B cell (primary cell): Measurements from ENCODE around the gene CEP112.

Experiments
- EZH2 ChIP-seq: IDR thresholded peaks from 2 replicates; pipeline ENCODE4 v1.6.1; 2012; ENCODE audit warnings: borderline replicate concordance, low read depth, mild to moderate bottlenecking, moderate library complexity, low read length; ENCODE audit not compliant: insufficient read depth, poor library complexity, severe bottlenecking
- TF ChIP-seq, protein P1 (sequence below): fragments of 200-600 bp; IDR thresholded peaks from one replicate; pipeline ENCODE4 v1.8.0; 2022; ENCODE audit warnings: antibody characterized with exemption, mild to moderate bottlenecking

DNA sequence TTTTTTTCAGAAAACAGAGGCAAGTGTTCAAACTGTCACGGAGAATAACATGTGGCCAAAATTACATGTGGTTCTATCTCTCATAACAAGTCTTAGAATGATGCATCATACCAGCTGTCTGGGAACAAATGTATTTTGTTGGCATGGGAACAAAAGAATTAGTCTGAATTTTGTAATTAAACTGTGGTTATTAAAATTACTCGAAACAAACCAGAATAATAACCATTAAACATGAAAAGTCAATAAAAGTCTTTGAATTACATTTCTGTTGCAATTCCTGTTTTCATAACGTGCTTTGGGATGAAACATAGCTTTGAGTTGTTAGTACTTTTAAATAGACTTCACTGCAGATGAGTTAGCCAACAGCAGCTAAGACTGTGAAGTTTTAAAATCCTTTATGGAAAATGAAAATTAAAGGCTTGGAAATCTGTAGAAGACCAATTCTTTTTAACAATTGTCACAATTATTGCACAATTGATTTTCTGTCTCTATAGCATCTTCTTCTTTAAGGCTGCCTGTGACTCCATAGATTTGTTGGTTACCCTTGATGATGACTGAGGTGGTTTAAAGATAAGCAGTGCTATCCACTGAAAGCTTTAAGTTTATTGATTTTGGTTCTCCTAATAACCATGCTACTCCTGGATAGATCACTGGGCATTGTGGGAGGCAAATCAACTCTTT lies 512.6 kb downstream of the CEP112 start:
- TF ChIP-seq, protein P1, sequence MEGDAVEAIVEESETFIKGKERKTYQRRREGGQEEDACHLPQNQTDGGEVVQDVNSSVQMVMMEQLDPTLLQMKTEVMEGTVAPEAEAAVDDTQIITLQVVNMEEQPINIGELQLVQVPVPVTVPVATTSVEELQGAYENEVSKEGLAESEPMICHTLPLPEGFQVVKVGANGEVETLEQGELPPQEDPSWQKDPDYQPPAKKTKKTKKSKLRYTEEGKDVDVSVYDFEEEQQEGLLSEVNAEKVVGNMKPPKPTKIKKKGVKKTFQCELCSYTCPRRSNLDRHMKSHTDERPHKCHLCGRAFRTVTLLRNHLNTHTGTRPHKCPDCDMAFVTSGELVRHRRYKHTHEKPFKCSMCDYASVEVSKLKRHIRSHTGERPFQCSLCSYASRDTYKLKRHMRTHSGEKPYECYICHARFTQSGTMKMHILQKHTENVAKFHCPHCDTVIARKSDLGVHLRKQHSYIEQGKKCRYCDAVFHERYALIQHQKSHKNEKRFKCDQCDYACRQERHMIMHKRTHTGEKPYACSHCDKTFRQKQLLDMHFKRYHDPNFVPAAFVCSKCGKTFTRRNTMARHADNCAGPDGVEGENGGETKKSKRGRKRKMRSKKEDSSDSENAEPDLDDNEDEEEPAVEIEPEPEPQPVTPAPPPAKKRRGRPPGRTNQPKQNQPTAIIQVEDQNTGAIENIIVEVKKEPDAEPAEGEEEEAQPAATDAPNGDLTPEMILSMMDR, result no peak
- no peak for TF ChIP-seq EZH2
